DLD1 (cell line): Measurements from ENCODE around the gene UPK2.

Experiments
- in situ Hi-C: cut with HindIII; loops from 2 replicates; pipeline ENCODE4 v1.10.0; 2017; ENCODE audit warnings: low sequenced_read_pairs

Gene UPK2

DNA sequence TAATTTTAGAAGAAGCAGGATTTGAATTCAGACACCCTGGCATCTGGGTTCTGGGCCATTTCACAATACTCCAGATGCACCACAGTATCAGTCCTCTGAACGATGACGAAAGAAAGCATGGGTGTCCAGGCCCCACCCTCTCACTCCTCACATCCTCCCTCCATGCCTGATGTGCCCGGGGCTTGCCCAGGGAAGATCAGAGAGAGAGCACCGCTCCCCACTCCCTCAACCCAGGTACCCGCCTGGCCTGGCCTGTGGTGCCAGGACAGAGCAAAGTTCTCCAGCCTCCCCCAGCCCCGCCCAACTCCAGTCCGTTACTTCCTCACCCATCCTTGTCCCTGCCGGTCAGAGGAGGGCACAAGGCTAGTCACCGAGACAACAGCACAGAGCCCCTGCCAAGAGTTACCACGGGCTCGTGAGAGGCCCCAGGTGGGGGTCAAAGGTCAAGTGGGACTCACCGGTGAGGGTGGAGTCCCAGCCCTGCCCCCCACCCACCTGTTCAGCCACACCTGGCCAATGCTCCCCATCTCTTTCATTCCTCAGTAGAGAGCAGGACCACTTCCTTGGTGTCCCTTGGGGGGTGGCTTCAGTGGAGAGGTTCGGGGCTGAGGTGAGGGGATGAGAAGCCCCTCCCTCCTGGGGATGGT is 38.5 kb upstream of the UPK2 start:
- in situ Hi-C loops, result no loop called here

DNA sequence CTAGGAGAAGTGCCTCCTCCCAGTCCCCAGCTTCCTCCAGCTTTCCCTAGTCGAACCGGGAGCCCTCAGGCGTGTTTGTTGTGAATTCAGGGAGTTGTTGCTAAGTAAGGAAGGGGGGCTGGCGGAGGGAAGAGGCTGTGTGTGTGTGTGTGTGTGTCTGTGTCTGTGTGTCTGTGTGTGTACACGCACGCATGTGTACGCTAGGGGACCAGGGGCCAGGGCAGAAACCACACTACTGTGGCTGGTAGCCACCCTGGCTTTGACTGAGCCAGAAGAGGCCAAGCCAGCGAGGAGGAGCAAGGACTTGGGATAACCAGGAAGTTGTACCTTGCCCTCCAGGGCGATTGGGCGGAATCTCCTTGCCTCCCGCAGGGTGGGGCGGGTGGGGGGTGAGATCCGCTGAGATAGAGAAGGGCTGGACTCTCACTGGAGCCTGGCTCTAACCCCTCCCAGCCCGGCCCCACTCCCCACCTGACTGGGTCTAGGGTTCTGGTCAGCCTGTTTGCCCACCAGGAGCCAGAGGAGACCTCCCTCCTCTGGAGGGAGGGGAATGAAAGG is 37.9 kb upstream of the UPK2 start:
- in situ Hi-C loops, result no loop called here

DNA sequence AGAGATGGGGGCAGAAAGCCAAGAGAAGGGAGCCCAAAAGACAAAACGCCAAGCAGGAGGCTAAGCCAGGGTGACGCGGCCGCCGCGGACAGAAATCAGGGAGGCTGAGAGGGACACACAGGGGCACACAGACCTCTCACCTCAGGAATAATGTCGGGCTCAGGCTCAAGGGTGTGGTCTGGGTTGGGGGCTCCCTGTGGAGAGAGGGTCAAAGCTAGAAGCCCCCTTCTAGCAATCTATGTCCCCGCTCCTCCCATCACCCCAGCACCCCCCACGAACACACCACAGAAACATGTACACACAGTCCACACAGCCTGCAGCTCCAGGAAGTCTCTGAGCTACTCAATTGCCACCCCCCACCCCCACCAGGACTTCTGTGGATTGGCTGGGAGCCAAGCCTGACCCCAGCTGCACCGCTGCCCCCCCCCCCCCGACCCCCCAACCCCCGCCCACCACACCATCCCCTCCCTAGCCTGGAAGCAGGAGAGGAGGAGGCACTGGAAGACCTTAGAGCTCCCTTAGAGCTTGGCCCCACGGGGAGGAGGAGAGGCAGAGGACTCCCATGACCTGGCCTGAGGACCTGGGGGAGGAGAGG is 37.3 kb upstream of the UPK2 start:
- in situ Hi-C loops, result no loop called here

DNA sequence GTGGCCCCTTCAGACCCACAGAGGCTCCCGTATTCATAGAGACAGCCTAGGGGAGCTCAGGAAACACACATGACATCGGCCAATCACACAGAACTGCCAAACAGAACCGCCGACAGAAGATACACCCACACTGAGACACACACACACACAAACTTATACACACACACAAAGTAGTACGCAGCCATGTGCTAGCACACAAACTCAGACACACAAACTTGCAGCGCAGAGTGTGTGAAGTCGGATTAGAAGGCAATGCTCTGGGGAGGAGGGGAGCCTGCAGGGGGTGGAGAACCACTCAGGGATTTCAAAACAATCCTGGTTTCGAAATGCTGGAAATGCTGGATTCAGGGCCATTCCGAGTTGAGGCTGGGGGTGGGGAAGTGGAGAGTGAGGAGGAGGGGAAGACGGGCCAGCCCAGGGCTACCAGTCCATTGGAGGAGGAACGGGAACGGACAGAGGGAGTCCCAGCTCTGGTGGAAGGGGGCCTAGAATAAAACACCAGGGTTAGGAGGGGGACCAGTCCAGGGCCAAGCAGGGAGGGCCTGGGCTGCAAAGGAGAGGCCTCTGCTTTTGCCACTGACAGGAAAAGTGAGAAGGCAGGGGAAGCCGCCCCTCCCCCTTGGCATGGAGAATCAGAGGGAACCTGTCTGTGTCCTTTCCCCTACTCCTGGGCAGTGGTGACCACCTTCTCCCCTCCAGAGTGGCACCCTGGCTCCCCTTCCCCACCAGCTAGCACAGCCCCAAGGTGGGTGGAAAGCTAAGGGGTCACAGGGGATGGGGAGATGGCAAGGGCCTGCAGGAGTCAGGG is 34.8 kb upstream of the UPK2 start:
- in situ Hi-C loops, result no loop called here

DNA sequence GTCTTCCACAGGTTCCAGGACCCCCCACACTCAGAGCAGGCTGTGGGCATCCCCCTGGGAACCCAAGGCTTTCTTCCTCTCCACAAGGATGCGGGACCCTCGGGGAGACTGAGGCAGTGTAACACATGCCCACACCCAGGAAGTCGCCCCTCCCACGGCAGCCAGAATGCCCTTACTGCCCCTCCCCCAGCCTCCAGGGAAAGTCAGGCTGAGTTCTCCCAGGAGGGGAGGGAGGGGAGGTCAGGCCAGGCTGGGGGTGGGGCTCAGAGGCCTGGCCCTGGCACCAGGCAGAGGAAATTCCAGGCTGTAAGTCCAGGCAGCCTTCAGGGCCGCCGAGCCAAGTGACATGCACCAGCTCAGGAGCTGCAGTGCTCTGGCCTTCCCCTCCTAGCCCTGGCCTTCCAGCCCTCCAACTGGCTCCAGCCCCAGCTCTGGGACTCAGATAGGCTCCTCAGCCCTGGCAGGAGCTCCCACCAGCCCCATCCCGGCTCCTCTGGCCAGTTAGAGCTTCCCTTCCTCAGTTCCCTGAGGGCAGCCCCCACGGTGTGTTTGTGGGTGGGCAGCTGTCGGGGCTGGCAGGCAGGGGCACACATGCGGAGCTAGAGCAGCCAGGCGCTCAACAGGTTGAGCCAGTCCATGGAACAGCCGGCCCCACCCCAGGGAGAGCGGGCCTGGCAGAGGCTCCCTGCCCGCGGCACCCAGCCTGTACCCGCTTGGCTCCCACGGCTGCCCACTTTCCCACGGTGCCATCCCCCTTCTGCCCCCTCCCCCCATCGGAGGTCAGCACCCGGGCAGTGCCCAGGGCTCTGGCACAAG is 34.0 kb upstream of the UPK2 start:
- in situ Hi-C loops, result no loop called here

DNA sequence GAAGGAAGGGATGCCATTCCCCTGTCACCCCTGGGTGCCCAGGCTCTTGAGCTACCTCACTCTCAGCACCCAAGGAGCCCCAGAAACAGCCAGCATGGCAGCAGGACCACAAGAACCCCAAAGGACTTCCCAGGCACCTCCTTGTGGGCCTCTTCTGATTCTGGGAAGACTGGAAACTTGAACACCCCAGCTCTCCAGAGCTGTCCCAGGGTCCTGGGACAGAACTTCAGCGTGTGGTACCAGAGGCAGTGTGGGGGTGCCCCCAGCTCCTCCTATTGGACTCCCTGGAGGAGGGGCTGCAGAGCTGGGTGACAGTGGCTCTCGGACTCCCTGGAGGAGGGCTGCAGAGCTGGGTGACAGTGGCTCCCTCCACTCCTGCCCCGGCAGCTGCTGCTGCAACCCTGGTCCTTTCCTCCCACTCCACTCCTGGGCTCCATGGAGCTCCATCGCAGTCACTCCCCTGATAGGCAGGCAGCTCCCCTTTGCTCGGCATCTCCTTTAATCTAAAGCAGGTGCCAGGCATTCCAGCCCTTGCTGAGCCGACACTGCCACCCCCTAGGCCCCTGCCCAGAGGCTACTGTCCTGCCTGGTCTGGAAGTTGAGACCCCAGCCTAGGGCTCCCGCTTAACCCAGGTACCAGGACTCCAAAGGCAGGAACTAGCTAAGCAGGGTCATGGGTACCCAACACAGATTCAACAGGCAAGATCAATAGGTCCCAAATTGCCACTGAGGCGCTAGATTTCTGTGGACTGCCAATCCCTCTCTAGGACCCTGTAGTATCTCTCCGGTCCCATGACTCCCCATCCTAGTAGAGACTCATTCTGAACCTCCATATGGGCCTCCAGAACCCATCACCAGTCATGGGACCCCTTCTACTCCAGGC is 33.1 kb upstream of the UPK2 start:
- in situ Hi-C loops, result no loop called here

DNA sequence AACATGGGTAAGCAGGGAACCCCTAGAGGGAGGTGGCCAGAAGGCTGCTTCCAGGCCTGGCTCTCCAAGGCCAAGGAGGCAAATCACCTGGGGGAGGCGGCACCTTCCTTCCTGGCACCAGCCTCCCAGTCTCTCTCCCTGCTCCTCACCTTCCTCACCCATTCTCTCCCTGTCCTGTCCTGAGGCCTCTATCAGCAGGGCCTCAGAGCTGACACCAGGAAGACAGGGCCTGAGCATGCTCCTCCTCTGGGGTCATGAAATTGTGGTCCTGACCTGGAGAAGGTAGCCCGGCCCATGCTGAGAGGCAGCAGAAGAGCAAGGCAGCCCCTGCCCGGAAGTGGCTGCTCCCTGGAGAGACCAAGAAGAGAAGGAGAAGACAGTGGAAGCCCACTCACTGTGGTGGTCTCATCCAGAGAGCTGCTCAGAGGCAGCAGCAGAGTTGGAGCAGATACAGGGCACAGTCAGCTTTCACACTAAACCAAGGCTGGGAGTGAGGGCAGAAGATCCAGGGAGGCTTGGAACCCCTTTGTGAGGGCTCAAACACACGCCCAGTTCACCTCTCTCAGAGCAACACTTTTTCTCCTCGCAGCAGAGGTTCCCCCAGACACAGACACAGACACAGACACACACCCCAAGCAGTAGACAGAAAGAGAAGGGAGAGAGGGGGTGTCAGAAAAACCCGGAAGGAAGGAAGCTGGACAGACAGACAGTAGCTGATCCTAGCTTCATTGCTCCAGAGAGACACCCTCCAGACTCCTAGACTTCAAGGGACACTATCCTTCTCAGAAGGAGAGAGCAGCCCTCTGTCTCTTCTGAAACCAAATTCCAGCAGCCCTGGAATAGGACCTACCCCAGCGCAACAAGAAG is 32.1 kb upstream of the UPK2 start:
- in situ Hi-C loops, result no loop called here

DNA sequence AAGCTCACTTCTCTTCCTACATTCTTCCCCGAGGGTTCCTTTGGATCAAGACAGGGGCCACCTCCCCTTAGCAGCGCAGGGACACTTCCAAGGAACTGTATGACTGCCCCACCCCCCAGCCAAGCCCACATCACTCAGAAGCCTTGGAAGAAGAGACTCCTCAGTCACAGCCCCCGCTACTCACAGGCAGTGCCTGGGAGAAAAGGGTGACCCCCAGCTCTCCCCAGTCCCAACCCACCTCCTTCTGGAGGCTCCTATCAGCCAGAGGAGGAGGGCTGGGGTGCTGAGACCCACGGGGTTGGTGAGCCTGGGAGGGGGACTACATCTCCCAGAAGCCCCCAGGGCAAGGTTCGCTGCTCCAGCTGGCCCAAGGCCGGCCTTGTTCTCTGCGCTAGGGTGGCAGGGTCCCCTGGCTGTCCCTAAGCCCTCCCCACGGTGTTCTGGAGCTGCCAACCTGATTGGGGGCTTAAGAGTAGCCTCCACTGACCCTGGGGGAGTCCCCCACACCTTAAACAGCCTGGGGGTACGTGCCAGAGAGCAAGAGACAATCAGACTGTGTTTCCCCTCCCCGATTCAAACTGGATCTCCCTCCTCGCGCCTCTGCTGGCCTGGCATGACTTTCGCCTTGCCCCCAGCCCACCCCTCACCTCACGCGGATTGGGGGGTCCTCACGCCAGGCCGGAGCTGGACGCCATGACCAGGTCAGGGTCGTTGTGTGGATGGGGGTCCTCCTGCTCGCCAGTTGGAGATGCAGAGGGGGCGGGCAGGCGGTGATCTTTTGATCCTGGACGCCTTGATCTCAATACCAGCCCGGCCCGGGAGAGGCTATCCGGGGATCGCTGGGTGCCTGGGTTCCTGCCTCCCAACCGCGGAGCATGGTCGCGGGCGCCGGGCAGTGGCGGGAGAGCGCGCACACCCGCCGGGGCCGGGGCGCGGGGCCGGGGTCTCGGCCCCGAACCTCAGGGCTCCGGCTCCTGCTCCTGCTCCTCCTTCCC is 31.2 kb upstream of the UPK2 start:
- in situ Hi-C loops, result loop anchor here (25.0 kb wide), 1 partner anchor 213 kb away; no protein-coding TSS in a partner anchor

DNA sequence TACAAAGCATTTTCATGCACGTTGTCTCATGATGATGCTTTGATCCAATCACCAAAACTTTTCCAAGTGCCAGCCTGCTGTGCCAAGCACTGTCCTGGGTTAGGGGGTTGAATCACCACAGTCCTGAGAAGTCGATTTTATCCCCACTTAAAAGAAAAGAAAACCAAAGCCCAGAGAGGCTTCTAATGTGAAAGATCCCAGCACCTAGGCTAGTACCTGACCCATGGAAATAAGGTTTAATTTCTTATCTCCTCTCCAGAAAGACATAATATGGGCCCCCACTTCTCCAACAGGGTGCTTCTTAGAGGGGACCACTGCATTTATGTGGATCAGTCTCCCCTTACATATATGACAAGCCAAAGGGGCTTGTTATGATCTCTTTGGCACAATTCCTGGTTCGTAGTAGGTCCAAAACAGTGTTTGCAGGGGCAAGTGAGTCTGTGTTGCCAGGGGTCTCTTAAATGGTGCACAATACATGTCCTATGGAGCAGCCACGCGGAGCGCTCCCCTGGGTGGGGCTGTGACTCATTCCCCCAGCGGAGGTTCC is 28.5 kb upstream of the UPK2 start:
- in situ Hi-C loops, result loop anchor here (25.0 kb wide), 1 partner anchor 215 kb away; no protein-coding TSS in a partner anchor

DNA sequence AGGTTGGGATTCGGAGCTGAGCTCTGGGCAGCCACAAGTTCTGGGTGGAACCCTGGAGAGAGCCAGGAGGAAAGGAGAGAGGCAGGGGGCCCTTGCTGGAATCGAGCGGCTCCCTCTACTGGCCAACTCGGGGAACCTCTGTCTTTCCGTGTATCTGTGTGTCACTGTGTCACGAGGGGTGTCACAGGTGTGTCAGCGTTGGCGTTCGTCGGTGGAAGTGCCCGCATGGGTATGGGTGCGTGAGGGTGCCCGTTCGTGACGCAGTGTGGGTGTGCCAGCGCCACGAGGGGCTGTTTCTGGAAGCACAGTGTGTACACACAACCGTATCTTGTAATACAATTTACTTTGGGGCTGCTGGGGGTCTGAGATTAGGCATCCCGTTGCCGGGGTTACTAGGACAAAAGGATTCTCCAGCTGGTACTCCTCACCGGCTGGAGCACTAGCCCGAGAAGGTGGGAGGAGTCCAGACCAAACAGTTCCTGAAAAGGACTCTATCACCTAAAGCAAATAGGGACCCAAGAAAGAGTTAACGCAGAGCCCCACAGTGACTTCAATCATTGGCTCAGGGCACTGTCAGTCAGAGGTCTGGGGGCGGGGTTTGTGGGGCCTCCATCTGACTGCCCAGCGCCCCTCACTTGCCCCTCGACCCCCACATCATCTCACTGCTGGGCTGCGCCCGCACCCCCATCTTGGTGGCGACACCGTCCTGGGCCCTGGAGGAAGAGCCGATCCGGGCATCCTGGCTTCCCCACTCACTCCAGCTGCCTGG is 27.8 kb upstream of the UPK2 start:
- in situ Hi-C loops, result loop anchor here (25.0 kb wide), 1 partner anchor 216 kb away; no protein-coding TSS in a partner anchor

DNA sequence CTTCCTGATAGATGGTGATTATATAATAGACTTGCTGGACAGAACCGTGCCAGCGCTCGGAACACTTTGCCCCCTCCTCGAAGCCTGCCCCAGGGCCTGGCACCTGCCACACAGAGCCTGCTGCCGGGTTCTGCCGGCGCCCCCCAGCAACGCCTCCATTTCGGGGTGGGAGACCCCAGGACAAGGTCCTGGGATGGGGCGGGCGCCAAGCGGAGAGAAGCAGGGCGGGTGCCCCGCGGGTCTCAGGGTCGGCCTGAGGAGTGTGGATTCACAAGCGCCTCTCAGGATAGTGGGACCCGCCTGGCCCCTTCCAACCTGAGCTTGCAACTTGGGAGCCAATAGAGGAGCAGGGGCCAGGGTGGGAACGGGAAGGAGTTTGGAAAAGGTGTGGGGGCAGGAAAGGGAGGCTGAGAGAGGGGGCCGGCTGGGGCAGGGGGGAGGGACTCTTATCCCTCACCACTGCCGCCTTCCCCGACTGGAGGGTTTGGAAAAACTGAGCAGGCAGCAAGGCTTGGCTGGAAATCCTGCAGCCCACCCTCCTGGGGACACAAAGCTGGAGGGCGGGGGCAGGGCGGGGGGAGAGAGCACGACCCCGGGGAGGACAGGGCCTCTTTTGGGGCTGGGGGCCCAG is 27.1 kb upstream of the UPK2 start:
- in situ Hi-C loops, result loop anchor here (25.0 kb wide), 1 partner anchor 217 kb away; no protein-coding TSS in a partner anchor

DNA sequence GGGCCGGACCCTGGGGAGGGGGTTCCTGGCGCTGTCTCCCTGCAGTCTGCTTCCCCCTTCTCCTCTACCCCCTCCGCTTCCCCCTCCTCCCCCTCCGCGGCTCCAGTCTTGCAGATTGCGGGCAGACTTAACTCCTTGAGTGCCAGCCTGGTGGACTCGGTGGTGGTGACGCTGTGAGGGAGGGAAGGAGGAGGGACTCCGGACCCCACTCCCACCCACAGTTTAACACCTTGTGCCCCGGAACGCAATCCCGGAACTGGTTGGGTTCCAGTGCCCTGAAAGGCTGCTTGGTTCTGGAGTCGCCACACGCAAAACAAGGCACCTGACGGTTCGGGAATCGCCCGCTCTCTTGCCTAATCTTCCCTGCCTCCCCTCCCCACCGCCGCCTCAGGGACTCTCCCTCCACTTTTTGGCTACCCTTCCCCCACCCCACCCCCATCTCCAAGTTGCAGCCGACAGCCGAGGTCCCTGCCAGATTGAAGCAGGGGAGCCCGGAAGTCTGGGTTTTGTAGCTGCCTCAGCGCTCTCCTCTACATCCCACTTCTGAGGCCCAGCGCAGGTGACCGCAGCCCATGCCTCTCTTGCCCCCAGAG is 26.5 kb upstream of the UPK2 start:
- in situ Hi-C loops, result loop anchor here (25.0 kb wide), 1 partner anchor 217 kb away; no protein-coding TSS in a partner anchor

DNA sequence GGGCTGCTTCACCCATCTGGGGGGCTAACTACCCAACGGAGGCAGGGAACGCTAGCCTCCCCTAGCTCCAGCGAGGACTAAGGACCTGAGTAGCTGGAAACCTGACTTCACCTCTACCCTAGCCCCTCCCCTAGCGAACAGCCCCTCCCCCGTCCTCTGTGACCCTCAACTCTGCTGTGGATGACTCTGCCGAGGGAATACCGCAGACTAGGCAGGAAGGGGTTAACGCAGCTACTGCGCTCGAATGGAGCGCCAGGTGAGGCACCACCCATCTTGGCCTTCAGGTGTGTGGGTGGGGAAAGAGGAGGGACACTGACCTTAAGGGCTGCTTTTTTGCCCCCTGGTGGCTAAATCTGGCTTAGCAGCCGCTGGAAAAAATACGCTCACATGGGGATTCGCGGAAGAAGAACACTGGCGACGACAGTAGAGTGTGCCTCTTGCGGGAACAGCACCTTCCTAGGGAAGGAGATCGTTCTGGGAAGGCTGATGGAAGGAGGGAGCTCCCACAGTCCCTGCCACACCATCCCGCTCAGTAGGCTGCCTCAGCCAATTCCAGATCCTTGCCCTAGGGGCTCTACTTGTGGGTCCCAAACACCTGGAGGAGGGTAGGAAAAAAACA is 25.9 kb upstream of the UPK2 start:
- in situ Hi-C loops, result loop anchor here (25.0 kb wide), 1 partner anchor 218 kb away; no protein-coding TSS in a partner anchor

DNA sequence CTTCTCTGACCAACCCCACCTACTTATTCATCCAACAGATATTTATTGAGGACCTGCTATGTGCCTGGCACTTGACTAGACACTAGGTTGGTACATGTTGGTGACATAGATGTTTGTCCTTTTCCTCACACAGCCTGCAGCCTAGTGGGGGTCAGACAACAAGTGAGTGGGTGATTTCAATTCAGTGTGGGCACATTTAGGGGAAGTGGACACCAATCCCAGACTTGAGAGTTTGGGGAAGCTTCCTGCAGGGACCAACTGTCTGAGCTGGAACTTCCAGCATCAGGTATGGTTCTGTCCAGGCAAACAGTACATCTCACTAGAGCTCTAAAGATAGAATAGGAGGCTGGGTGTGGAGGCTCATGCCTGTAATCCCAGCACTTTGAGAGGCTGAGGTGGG is 24.5 kb upstream of the UPK2 start:
- in situ Hi-C loops, result loop anchor here (25.0 kb wide), 1 partner anchor 219 kb away; no protein-coding TSS in a partner anchor

DNA sequence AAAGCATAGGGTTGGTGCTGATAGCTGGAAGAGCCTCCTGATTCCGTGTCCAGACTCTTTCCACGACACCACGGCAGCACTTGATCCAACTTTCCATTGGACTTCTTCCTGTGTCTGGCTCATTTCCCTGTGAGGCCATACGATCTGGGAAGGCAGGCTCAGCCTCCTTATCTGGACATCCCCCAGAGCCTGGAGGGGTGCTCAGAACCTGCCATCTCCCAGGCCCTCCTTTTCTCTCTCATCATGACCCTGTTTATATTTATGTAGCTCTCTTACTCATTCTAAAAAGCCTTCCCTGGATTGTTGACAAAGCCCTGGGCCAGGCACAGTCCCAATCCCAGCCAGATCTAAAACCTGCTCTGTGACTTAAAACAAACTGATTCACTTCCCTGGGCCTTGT is 22.6 kb upstream of the UPK2 start:
- in situ Hi-C loops, result loop anchor here (25.0 kb wide), 1 partner anchor 221 kb away; no protein-coding TSS in a partner anchor
